Measurements from ENCODE around the gene CCDC179.

Gene CCDC179

GRCh38 chr11:22860241-22860640, at the start of gene CCDC179:
Gene CCDC179 (minus strand): TSS chr11:22860474. CDS start chr11:22860421, 53 bp downstream.
- DNase-seq (ENCODE audit: low read depth) = no peak
- no peak within 1 kb of the TSS for H3K4me3 ChIP-seq (ENCODE audit: low read depth, low read length)
- TF ChIP-seq CTCF (IDR thresholded peaks at IDR 0.05; ENCODE audit: insufficient read depth, low read depth, low read length, missing control alignments) = no peak

- no peak for TF ChIP-seq CTCF (IDR thresholded peaks at IDR 0.05; ENCODE audit: insufficient read depth, low read depth, low read length, missing control alignments)
Measured at GRCh38 chr11:22903782-22904181, 43.5 kb upstream of the CCDC179 start.

GRCh38 chr11:22901603-22902002, 41.3 kb upstream of the CCDC179 start:
- TF ChIP-seq CTCF (IDR thresholded peaks at IDR 0.05; ENCODE audit: insufficient read depth, low read depth, low read length, missing control alignments) = no peak

More at GRCh38 chr11:22903782-22904181, 43.5 kb upstream of the CCDC179 start:
- no peak for DNase-seq (ENCODE audit: low read depth)
- no peak overlapping the region for H3K4me3 ChIP-seq (ENCODE audit: low read depth, low read length)

GRCh38 chr11:22900764-22901486, 40.7 kb upstream of the CCDC179 start:
- no peak for DNase-seq (ENCODE audit: low read depth)
- no peak for TF ChIP-seq CTCF (IDR thresholded peaks at IDR 0.05; ENCODE audit: insufficient read depth, low read depth, low read length, missing control alignments)
- no peak overlapping the region for H3K4me3 ChIP-seq (ENCODE audit: low read depth, low read length)

More at GRCh38 chr11:22901603-22902002, 41.3 kb upstream of the CCDC179 start:
- H3K4me3 ChIP-seq (ENCODE audit: low read depth, low read length) = no peak overlapping the region
- no peak for DNase-seq (ENCODE audit: low read depth)

GRCh38 chr11:22898036-22898435, 37.8 kb upstream of the CCDC179 start:
- TF ChIP-seq CTCF (IDR thresholded peaks at IDR 0.05; ENCODE audit: insufficient read depth, low read depth, low read length, missing control alignments) = no peak
- H3K4me3 ChIP-seq (ENCODE audit: low read depth, low read length) = no peak overlapping the region
- DNase-seq (ENCODE audit: low read depth) = no peak

- DNase-seq (ENCODE audit: low read depth) = no peak
- TF ChIP-seq CTCF (IDR thresholded peaks at IDR 0.05; ENCODE audit: insufficient read depth, low read depth, low read length, missing control alignments) = no peak
- no peak overlapping the region for H3K4me3 ChIP-seq (ENCODE audit: low read depth, low read length)
Measured at GRCh38 chr11:22890227-22890626, 30.0 kb upstream of the CCDC179 start.

GRCh38 chr11:22884217-22884616, 23.9 kb upstream of the CCDC179 start:
- no peak overlapping the region for H3K4me3 ChIP-seq (ENCODE audit: low read depth, low read length)
- no peak for TF ChIP-seq CTCF (IDR thresholded peaks at IDR 0.05; ENCODE audit: insufficient read depth, low read depth, low read length, missing control alignments)
- DNase-seq (ENCODE audit: low read depth) = no peak

Data from GM12865 (cell line).